Epidermal melanocyte (primary cell): ENCODE measurements around the gene FGF2.

Experiments used
- DNase-seq: peaks from one replicate; pipeline ENCODE4 v3.0.0; 2011; ENCODE audit warnings: low spot score; ENCODE audit not compliant: insufficient read length

FGF2 gene

DNA sequence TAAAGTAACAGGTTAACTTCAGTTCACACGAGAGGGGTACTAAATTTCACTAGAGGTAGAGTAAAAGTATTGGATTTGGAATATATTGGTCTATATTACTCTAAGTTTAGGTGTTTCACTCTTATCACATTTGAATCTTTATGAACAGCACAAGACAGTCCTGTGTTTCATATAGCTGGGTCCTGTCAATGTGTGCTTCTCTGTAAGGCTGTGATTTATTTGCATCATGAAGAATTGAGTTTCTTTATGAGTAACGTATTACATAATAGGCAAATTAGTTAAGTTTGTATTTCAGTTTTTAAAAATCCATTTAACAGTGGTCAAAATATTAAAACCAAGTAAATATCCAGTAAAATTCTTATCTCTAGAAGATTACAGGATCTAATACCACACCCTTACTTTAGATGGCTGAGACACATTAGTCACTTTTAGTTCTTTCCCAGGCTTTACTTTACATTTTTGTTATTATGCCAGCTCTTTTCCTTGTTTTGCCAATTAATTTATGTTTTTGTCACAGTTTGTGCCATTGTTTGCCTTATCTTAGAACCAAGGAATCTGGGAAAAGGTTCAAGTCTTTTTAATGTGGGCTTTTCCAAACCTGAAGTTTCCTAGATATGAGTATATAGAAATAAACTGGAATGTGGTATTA, 63.6 kb downstream of the FGF2 start:
- no peak for DNase-seq

DNA sequence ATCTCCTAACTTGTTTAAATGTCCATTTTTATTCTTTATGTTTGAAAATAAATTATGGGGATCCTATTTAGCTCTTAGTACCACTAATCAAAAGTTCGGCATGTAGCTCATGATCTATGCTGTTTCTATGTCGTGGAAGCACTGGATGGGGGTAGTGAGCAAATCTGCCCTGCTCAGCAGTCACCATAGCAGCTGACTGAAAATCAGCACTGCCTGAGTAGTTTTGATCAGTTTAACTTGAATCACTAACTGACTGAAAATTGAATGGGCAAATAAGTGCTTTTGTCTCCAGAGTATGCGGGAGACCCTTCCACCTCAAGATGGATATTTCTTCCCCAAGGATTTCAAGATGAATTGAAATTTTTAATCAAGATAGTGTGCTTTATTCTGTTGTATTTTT, 68.2 kb downstream of the FGF2 start:
- no peak for DNase-seq

DNA sequence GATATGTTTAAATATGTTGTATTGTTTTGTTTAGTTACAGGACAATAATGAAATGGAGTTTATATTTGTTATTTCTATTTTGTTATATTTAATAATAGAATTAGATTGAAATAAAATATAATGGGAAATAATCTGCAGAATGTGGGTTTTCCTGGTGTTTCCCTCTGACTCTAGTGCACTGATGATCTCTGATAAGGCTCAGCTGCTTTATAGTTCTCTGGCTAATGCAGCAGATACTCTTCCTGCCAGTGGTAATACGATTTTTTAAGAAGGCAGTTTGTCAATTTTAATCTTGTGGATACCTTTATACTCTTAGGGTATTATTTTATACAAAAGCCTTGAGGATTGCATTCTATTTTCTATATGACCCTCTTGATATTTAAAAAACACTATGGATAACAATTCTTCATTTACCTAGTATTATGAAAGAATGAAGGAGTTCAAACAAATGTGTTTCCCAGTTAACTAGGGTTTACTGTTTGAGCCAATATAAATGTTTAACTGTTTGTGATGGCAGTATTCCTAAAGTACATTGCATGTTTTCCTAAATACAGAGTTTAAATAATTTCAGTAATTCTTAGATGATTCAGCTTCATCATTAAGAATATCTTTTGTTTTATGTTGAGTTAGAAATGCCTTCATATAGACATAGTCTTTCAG, 68.8 kb downstream of the FGF2 start:
- no peak for DNase-seq

DNA sequence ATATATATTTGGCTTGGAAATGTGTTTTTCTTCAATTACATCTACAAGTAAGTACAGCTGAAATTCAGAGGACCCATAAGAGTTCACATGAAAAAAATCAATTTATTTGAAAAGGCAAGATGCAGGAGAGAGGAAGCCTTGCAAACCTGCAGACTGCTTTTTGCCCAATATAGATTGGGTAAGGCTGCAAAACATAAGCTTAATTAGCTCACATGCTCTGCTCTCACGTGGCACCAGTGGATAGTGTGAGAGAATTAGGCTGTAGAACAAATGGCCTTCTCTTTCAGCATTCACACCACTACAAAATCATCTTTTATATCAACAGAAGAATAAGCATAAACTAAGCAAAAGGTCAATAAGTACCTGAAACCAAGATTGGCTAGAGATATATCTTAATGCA, 69.6 kb downstream of the FGF2 start:
- DNase-seq: no peak

DNA sequence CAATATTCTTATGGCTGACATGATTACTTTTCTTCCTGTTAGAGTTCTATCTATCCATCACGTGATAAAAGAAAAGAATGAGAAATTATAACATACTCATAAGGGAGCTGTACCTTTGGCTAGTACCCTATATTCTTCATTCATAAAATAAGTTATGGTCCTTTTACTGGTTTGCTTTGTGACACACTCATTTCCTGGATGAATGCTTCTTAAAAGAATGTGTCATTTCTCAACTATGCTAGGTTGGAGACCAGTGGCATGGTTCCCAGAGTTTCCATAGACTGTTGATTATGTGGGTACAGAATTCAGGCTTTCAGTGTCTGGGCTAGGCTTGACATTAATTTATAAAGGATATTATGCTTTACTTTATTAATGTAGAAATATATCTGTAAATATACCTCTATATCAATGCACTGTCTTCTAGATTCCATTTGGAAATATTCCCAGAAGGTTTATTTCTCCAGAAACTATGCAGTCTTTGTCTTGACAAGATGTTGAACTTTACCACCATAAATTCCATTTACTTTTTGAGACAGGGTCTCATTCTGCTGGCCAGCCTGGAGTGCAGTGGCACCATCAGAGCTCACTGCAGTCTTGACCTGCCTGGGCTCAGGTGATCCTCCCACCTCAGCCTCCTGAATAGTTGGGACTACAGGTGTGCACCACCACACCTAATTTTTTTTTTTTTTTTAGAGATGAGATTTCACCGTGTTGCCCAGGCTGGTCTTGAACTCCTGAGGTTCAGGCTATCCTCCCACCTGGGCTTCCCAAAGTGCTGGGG, 71.9 kb downstream of the FGF2 start:
- DNase-seq: peak; percentile 32

DNA sequence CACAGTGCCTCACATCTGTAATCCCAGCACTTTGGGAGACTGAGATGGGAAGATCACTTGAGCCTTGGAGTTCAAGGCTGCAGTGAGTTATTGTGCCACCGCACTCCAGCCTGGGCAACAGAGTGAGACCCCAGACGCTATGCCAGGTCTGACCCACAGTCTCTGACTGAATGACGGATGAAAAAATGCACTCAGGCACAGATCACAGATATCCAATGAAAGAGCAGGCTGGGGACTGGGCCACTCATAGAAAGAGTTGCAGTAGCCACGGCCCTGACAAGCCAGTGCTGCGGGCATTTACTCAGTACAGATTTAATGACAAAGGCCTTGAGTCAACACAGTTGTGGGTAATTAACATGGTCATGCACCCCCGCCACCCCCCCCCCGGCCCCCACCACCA, 73.1 kb downstream of the FGF2 start:
- no peak for DNase-seq

DNA sequence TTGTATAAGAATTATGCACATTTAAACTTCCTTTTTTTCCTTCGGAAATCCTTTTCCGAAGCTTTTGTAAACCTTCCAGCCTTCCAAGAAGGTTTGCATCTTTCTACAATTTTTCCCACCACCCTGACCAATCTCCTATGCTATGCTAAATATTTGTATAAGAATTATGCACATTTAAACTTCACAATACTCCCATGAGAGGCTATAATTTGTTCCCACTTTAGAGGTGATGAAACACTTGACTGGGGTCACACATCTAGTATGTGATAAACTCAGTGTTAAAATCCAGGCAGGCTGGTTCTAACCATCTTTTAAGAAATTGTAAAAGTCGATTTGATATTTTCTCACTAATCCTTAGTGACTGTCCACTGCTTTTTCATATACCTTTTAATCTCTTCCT, 73.7 kb downstream of the FGF2 start:
- DNase-seq: no peak

DNA sequence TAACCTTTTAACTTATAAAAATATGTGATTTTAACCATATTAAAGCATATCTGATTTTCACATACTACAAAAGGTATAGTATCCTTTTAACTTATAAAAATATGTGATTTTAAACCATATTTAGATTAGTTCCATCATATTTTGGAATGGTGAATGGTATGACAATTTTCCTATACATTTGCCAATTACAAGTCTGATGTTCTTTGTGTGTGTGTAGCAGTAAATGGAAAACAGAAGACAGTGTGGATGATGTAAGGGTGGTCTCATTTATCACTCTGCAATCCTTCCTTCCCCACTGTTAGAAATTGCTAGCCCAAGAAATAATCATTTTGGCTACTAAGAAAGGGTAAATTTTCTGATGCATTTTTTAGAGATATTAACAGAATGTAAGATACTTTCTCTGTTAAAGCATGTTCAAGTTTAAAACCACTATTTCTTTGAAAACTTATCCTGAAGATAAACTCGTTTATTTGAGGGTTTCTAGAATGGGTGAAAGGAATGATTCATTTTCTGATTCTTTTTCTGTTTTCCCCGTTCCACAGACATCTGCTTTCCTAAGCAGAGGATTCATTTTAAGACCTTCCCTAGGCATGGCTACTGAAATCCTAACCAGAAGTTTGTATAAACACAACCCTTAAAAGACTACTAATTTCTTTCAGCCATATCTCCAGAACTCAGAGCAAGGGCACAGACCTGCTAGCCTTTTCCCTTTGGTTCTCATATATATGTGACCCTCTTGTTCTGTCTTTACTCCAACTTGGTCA, 74.8 kb downstream of the FGF2 start:
- DNase-seq: no peak

DNA sequence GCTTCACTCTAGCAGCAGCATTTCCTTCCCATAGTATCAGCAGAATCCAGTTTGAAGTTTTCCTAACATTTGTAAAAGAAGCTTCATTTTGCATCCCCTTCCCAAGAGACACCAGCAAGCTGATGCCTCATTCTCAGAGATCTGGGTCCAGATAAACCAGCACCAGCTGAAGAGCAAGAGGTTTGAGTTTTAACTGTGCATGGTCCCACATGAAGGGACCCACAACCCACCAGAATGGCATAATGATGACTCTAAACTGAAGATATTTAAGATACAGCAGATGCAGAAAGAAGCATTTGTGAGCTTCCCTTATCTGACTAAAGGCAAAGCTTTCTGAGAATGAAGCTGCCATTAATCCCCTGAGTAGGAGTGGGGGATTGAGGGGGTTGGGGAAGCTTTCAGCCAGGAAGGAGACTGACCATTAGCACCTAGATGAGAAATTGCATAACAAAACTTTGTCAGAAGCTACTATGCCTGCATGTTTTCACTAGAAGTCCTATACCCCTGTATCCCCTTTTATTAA, 77.2 kb downstream of the FGF2 start:
- no peak for DNase-seq

DNA sequence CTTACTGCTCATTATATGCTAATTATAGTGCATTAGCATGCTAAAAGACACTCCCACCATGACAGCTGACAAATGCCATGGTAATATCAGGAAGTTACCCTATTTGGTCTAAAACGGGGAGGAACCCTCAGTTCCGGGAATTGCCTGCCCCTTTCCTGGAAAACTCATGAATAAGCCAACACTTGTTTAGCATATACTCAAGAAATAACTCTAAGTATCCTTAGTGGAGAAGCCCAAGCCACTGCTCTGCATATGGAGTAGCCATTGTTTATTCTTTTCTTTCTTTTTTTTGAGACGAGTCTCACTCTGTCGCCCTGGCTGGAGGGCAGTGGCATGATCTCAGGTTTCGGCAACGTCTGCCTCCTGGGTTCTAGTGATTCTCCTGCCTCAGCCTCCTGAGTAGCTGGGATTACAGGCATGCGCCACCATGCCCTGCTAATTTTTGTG, 80.3 kb downstream of the FGF2 start:
- no peak for DNase-seq

DNA sequence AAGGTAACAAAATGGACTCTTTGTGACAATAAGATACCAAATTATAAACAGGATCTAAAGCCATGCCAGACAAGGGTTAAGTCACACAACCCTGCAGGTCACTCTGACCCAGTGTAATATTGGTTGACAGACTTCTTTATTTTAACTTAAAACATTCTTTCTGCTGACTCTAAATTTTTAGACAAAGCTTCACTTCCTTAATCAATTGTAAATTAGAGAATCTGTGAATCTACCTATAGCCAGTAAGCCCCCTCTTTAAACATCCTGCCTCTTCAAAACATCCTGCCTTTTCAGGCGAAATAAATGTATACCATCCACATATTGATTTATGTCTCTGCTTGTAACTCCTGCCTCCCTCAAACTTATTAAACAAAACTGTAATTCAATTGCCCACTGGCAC, 81.6 kb downstream of the FGF2 start:
- DNase-seq: no peak

DNA sequence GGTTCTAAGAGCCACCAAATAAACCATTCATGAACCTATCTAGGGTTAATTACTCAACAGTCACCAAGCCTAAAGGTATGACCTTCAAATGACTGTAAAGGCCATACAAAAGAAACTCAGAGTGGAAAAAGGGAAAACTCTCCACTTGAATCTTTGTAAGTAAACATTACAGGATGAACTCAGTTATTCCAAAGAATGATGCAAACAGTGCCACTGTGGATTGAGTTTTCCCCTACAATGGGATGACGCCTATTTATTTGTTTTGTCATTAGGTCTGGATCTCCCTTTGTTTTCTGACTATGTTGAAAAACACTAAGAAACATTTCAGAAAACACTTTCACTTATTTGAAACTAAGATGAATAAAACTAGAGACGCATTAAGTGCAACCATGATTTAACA, 83.1 kb downstream of the FGF2 start:
- no peak for DNase-seq

DNA sequence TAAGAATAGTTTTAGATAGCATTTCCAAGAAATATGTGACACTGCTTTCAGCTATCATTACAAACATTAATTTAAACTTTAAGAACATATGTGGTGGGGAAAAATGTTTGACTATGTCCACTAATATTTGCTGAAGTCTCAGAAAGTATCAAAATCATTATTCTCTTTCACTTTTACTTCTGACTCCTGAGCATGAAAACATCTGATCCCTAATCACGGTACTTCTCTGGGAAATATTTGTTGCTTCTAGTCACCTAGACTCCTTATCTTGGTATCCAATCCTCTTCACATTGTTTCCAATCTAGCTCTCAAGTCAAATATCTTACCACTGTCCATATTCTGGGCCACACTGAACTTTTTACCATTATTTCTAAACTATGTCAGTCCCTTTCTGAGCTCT, 85.0 kb downstream of the FGF2 start:
- no peak for DNase-seq

DNA sequence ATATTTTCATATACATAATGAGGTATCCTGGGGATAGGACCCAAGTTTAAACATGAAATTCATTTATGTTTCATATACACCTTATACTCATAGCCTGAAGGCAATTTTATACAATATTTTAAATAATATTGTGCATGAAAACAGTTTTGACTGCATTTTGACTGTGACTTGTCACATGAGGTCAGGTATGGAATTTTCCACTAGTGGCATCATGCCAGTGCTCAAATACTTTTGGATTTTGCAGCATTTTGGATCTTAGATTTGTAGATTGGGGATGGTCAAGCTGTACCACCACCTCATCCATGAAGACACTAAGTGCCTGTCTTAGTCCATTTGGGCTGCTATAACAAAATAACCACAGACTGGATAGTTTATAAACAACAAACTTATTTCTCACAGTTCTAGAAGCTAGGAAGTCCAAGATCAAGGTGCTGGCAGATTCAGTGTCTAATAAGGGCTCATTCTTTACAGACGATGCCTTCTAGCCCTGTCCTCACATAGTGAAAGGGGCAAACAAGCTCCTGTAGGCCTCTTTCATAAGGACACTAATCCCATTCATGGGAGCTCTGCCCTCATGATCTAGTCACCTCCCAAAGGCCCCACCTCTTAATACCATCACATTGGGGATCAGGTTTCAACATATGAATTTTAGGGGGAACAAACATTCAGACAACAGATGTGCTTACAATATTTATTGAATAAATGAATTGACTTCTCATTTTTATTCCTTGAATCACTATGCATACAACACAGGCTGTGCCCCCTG, 86.4 kb downstream of the FGF2 start:
- no peak for DNase-seq

DNA sequence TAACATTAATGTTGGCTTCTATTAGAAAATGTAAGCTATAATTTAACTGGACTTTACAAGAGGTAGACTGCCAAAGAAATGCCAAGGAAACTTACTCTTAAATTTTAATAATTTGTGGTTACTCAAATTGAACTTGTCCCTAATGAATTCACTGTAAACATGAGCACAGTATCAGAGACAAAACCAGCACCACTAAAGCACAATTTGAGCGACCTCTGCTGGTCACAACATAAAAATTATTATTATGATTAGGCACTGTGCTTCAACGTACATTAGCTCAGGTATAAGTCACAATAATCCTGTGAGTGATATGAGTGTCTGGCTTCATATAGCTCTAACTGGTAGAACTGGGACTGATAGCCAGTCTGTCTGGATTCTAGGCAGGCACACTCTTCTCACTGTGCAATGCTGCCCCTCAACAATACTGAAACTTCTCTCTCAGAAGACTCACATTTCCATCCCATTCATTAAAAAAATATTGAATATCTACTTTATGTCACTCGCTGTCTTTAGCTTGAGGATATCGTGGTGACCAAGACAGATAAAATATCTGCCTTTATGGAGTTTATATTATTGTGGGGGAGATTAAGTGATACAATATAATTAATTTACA, 87.8 kb downstream of the FGF2 start:
- peak; percentile 19 for DNase-seq

DNA sequence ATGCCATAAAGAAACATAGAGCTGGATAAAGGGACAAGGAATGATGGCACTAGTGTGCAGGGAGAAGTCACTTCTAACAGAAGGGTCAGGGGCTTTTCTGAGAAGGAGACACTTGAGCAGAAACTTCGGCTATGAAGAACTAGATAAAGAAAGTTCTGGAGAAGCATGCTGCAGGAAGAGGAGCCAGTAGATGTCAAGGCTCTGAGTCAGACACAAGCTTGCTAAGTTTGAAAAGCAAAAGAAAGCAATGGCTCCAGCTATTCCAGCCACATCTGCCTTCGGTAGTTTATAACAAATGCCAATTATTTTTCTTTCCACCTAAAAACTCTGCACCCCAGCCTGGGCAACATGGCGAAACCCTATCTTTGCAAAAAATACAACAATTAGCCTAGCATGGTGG, 88.3 kb downstream of the FGF2 start:
- no peak for DNase-seq

DNA sequence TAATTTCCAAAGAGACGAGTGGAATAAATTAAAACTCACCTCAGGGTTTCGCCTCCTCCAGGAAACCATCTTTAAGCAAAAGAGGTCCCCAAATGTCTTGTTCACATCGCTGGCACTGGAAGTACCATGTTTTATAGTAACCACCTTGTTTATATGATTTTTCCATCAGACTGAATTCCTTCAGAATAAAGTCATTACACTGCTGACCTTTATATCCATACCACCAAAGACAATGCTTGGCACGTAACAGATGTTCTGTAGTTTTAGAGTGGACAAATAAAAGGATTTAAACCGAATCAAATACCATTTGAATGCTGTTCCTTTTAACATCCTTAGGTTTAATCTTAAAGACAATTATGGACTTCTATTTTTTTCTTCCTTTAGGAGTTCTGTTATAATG, 91.1 kb downstream of the FGF2 start:
- no peak for DNase-seq

DNA sequence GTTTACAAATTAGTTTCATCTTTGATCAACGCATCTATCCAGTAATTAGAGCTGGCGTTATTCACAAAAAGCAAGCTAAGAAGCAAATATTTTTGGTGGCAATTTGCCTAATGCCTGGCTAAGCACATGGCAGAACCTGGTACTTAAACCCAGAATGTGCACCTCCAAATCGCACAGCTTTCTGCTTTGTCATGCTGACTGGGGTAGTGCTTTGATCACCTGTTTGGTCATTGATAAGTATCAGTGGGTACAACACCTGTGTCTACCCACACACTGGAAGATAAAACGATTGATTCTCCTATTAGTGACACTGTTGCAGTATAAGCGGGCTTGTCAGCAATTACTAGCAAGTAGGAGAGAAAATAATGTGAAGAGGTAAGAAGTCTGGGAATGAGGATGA, 93.8 kb downstream of the FGF2 start:
- no peak for DNase-seq

DNA sequence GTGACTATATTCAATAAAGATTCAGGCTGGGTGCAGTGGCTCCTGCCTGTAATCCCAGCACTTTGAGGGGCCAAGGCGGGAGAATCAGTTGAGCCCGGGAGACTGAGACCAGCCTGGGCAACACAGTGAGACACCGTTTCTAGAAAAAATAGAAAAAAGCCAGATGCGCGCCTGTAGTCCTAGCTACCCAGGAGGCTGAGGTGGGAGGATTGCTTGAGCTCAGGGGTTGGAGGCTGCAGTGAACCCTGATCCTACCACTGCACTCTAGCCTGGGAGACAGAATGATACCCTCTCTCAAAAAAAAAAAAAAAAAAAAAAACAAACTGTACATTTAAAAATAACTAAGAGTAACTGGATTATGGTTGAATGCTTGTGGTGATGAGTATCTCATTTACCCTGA, 94.7 kb downstream of the FGF2 start:
- no peak for DNase-seq
